Coronary artery (tissue), 2 donors: Measurements from ENCODE around the gene CTDSP2.
A peak's percentile ranks its signal among the peaks of the same experiment; 100 is the strongest.

ENCODE experiments used
- DNase-seq: peaks from one replicate; pipeline ENCODE4 v3.0.0-alpha.2; 2017; ENCODE audit warnings: low spot score
- H3K27ac ChIP-seq, 2 donors: fragments of 200-600 bp; sonication (generic); one replicate each; pipeline ENCODE4 v1.5.1; 2016 to 2019
- H3K4me3 ChIP-seq: fragments of 200-600 bp; sonication (generic); 2 replicates; pipeline ENCODE4 v1.5.1; 2016; ENCODE audit warnings: mild to moderate bottlenecking, moderate library complexity
- TF ChIP-seq, protein P1 (sequence below): fragments of 200-600 bp; sonication (generic); IDR thresholded peaks from one replicate; pipeline ENCODE4 v1.5.1; 2019; ENCODE audit warnings: antibody characterized with exemption

Gene CTDSP2

DNA sequence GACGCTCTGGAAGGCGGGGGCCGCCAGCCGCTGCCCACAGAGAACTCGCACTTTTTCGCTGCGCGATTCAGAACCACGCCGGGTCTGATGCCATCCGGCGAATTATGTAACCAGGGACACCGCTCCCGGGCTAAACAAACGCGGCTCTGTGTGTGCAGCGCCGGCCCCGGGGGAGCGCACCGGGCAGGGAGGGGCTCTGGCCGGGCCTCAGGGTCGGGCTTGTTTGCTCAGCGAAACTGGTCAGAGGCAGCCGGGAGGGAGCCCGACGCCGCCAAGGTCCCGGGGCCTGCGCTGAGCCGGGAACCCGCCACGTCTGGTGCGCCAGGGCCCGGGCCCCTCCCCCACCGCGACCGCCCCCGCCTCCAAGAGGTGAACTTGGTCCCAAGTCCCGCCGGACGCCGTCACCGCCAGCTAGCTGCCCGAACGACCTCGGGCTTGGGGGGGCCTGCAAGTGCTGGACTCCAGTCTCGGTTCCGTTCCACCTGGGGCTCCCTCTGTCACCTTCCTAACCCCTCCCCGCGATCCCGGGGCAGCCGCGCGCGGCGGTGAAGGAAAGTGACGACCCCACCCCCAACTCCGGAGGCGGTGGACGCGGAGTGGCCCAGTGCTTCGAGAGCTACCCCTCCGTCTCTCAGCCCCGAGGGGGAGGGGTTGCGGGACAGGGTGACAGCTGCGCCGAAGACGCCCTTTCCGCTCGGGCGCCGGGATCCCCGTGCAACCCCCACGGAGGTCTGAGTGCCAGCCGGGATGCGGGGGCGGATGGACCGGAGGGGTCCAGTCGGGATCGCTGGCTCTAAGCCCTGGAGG is 848 bp downstream of the CTDSP2 start:
- DNase-seq: peak; percentile 89
- Histone ChIP-seq H3K27ac (peak overlapping the region; percentile 100), H3K4me3 (peak overlapping the region; percentile 97)
- TF ChIP-seq, protein P1, sequence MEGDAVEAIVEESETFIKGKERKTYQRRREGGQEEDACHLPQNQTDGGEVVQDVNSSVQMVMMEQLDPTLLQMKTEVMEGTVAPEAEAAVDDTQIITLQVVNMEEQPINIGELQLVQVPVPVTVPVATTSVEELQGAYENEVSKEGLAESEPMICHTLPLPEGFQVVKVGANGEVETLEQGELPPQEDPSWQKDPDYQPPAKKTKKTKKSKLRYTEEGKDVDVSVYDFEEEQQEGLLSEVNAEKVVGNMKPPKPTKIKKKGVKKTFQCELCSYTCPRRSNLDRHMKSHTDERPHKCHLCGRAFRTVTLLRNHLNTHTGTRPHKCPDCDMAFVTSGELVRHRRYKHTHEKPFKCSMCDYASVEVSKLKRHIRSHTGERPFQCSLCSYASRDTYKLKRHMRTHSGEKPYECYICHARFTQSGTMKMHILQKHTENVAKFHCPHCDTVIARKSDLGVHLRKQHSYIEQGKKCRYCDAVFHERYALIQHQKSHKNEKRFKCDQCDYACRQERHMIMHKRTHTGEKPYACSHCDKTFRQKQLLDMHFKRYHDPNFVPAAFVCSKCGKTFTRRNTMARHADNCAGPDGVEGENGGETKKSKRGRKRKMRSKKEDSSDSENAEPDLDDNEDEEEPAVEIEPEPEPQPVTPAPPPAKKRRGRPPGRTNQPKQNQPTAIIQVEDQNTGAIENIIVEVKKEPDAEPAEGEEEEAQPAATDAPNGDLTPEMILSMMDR: no peak

DNA sequence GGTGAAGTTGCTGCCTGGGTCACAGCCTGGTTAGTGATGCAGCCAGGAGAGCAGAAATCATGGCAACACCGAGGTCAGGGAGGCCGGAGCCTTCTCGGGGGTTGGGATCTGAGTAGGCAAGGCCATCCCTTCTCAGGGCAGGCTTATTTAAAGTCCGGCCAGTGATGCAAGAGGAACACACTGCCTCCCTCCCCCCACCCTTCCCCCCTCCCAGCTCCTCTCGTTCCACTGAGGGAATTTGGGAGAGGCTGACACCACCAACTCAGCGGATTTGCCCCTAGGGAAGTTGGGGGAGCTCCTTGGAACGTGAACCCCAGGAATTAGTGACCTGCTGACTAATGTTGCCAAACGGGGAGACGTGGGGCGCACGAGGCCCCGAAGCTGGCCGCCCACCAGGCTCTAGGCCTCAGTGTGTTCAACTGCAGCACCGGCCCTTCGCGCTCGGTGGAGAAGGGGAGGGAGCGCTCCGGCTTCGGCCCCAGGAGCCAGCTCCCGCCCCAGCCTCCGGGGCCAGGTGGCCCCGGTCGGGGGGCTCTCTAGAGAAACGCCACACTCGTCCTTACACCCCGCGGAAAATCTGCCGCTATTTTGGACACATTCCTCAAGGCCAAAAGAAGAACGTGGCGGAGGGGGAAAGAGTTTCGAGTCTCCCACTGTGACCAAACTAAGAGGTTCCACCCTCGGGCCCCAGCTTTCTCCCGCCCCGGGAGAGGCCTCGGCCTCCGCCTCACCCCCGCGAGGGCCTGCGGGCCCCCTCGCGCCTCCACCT is 1.6 kb downstream of the CTDSP2 start:
- H3K4me3 ChIP-seq: peak overlapping the region; percentile 97

DNA sequence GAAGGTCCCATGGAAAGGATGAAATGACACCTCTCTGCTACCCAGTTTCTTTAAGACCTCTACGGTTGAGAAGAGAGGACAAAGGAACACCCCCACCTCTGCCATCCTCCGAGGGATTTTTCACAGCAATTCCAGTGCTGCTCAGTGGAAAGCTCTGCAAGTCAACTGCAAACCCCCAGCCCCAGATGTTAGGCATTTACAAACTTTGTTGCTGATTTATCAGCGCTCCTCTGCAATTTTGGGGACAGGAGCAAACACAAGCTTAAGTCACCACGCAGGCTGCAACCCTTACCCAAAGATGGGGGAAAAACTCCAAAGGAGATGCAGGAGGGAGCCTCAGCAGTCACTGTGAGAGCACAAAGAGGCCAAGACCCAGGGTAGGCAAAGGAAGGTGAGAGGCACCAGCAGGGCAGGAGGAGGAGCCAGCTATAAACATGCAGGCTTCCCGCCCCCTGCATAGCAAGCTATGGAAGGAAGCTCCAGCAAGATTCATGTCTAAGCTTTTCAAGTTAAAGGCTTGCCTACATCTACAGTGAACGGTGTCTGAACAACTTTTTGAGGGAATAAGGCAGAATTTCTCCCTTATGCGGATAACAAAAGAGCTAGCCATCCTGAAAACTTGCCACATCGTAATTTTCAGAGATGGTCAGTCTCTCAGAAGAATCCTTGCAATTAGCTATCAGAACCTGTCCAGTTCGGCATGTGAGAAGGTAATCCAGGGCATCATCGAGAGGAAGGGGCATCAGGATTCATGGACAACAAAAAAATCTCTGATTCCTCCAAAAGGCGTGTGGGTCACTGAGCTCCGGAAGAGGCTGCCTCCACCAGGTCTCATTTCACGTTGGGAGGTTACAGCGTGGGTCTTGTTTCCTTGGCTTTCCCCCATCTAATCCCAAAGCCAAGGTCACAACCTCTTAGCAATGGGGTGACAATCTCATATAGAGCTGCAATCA is 3.9 kb downstream of the CTDSP2 start:
- Histone ChIP-seq H3K4me3 (peak overlapping the region; percentile 97), H3K27ac (peak overlapping the region; percentile 100)
- DNase-seq: no peak
- TF ChIP-seq, protein P1: no peak

More for the DNA sequence above, 1.6 kb downstream of the CTDSP2 start:
- H3K27ac ChIP-seq: peak overlapping the region; percentile 100
- peak; percentile 96 for DNase-seq
- TF ChIP-seq, protein P1: no peak

DNA sequence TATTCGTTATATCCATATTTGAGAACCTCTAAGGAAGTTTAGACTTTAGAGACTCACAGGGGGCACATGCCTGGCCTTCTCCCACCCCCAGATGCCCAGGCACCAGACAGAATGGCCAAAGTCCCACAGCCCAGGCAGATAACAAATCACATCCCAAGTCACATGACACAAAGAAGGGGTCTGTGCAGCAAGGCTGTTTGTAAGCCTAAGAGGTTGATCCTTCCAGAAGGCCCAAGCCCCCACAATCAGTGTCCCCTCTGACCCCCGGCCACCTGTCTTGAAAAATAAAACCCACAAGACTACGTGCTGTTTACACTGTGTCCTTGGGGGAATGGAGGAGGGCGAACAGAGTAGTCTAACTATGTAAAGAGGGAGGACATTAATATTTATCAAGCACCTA is 5.1 kb downstream of the CTDSP2 start:
- TF ChIP-seq, protein P1: no peak
- H3K4me3 ChIP-seq: peak overlapping the region; percentile 97

DNA sequence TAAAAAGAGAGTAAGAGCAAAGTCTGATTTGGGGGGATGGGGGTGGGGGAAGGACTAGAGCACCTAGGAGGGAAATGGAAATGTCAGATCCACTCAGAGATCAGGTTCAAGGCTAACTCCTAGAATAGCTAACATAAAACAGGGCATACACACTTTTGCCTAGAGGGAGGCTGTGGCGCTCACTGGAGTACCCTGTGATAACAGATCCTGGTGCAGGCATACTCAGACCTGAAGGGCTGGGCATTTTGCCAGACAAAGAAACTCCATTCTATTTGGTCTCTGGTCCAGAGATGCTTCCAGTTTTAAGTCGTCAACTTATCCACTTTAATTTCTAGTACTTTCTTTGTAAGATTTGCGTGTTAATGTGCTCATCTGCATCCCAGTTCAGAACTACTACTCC is 5.8 kb downstream of the CTDSP2 start:
- TF ChIP-seq, protein P1: no peak
- H3K27ac ChIP-seq: peak overlapping the region; percentile 65 to 100
- no peak for DNase-seq
- peak overlapping the region; percentile 97 for H3K4me3 ChIP-seq

More for the DNA sequence above, 5.1 kb downstream of the CTDSP2 start:
- no peak for DNase-seq
- H3K27ac ChIP-seq: peak overlapping the region; percentile 65 to 100

DNA sequence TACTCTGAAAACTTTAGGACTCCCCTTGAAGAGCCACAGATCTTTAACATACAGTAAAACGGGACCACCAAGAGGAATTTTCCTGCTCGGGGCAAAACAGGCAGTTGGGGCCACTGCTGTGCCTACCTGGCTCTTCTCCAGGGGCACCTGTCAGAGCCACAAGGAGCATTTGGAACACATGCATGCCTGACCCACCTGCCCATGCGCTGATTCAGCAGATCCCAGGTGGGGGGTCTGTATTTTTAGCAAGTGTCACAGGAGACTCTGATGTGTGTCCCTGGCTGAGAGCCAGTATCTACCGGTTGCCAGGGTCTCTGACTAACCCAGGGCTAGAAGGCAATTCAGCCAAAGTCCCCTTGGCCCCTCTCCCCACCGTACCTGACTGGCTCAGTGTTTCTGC is 6.5 kb downstream of the CTDSP2 start:
- no peak for DNase-seq

More for the DNA sequence above, 6.5 kb downstream of the CTDSP2 start:
- peak overlapping the region; percentile 97 for H3K4me3 ChIP-seq
- TF ChIP-seq, protein P1: no peak
- H3K27ac ChIP-seq: peak overlapping the region; percentile 65 to 100
